HepG2 (cell line): ENCODE data around the gene GFRA1.

Experiments
- CTCF ChIP-seq: sonication (generic); formaldehyde crosslinking; IDR thresholded peaks from 2 replicates; pipeline ENCODE4 v1.5.0; 2020; ENCODE audit warnings: mild to moderate bottlenecking, missing genetic modification reagents, moderate library complexity
- MAFF ChIP-seq: IDR thresholded peaks from 2 replicates; pipeline ENCODE4 v1.6.1; 2011; ENCODE audit warnings: low read depth, low read length, improper control_type of control experiment
- MEIS2 ChIP-seq: sonication (generic); formaldehyde crosslinking; IDR thresholded peaks from 2 replicates; pipeline ENCODE4 v1.9.0; 2021; ENCODE audit warnings: mild to moderate bottlenecking, missing genetic modification reagents
- MYNN ChIP-seq: sonication (generic); formaldehyde crosslinking; IDR thresholded peaks from 2 replicates; pipeline ENCODE4 v1.4.0; 2020; ENCODE audit warnings: mild to moderate bottlenecking, low read depth, missing genetic modification reagents
- POLR2AphosphoS5 ChIP-seq: IDR thresholded peaks from 2 replicates; pipeline ENCODE4 v1.6.1; 2012; ENCODE audit warnings: low read depth, low read length
- ZBTB20 ChIP-seq: sonication (generic); formaldehyde crosslinking; IDR thresholded peaks from 2 replicates; pipeline ENCODE4 v1.8.1; 2023; ENCODE audit warnings: missing genetic modification reagents, low read depth, mild to moderate bottlenecking, borderline replicate concordance
- ZC3H4 ChIP-seq: sonication (generic); formaldehyde crosslinking; IDR thresholded peaks from 2 replicates; pipeline ENCODE4 v1.4.0; 2020; ENCODE audit warnings: missing genetic modification reagents, borderline replicate concordance

GRCh38 chr10:116097239-116097784, 175.7 kb downstream of the GFRA1 start:
- TF ChIP-seq ZBTB20 (CRISPR knock-in tag), result no peak
- no peak for TF ChIP-seq CTCF (CRISPR knock-in tag)
- no peak for TF ChIP-seq MYNN
- TF ChIP-seq POLR2AphosphoS5, result no peak
- no peak for TF ChIP-seq ZC3H4 (CRISPR knock-in tag)
- TF ChIP-seq MAFF, result no peak
- TF ChIP-seq MEIS2 (CRISPR knock-in tag), result no peak
